HG03432 (cell line): ENCODE data around the gene KRTAP10-8.
"Not testable (repeated sequence)": the region's sequence is repeated elsewhere in the genome, so short reads cannot be mapped to it uniquely, and the experiment has no call there.

Source experiments
- ATAC-seq: cut with Tn5 transposase; IDR thresholded peaks from one replicate; pipeline ENCODE4 v1.9.1; 2021; ENCODE audit warnings: mild to moderate bottlenecking, moderate library complexity; ENCODE audit not compliant: unreplicated experiment

KRTAP10-8 gene

GRCh38 chr21:44612029-44612486 lies at the start of gene KRTAP10-8:
Gene KRTAP10-8 (plus strand): TSS chr21:44612079. CDS start chr21:44612101, 22 bp downstream.
- no peak for ATAC-seq

- no peak for ATAC-seq
These were observed 47.8 kb upstream of the KRTAP10-8 start for GRCh38 chr21:44564099-44564498.

GRCh38 chr21:44564886-44565598 lies 46.8 kb upstream of the KRTAP10-8 start:
- no peak for ATAC-seq

GRCh38 chr21:44566403-44566802 lies 45.5 kb upstream of the KRTAP10-8 start:
- no peak for ATAC-seq

- ATAC-seq: no peak
These were observed 44.3 kb upstream of the KRTAP10-8 start for GRCh38 chr21:44567481-44568171.

GRCh38 chr21:44568261-44568660 lies 43.6 kb upstream of the KRTAP10-8 start:
- no peak for ATAC-seq

GRCh38 chr21:44568667-44569556 lies 43.0 kb upstream of the KRTAP10-8 start:
- ATAC-seq: no peak

- ATAC-seq: no peak
These were observed 41.9 kb upstream of the KRTAP10-8 start for GRCh38 chr21:44569861-44570517.

- no peak for ATAC-seq
These were observed 40.6 kb upstream of the KRTAP10-8 start for GRCh38 chr21:44571296-44571695.

- ATAC-seq: no peak
These were observed 39.8 kb upstream of the KRTAP10-8 start for GRCh38 chr21:44571844-44572782.

GRCh38 chr21:44572959-44573583 lies 38.8 kb upstream of the KRTAP10-8 start:
- ATAC-seq: no peak

- not testable (repeated sequence) for ATAC-seq
These were observed 38.0 kb upstream of the KRTAP10-8 start, which contains the start of gene KRTAP10-4 for GRCh38 chr21:44573630-44574456. Gene KRTAP10-4 (plus strand): TSS chr21:44573729. CDS start chr21:44573759, 30 bp downstream.

- no peak for ATAC-seq
These were observed 37.2 kb upstream of the KRTAP10-8 start for GRCh38 chr21:44574457-44575306.

- no peak for ATAC-seq
These were observed 36.4 kb upstream of the KRTAP10-8 start for GRCh38 chr21:44575307-44576024.

GRCh38 chr21:44576025-44576420 lies 35.9 kb upstream of the KRTAP10-8 start:
- ATAC-seq: no peak

GRCh38 chr21:44578371-44579055 lies 33.4 kb upstream of the KRTAP10-8 start:
- ATAC-seq: no peak
